Measurements from ENCODE around the gene FOCAD. TPM values are rescaled to one million over a fixed set of nuclear protein-coding genes. Genes with fewer than 3 reads are reported as not detected.

The FOCAD gene
- total RNA-seq, 2 donors from 2014 or later, result 42.5 to 50.1 TPM

MicroRNA genes within 50 kb of the gene (microRNA counts, 767-probe panel; counts per million panel counts)
- microRNA hsa-miR-491-3p, result 0 to 31.0 counts per million in 2 donors
- 0 to 1,922 counts per million in 2 donors for microRNA hsa-miR-491-5p

Small RNAs within 50 kb of the gene (microRNA-seq; reads per million reads assigned to microRNA genes)
- gene MIR491 (ENCODE audit: borderline number of aligned reads in 2 of 2, borderline replicate concordance in 1 of 2), result 39.0 to 41.0 reads per million in 2 donors

Other genes with a start within 250 kb of the FOCAD start
- 1 to 10 TPM; 5.3 to 7.6 TPM for gene MLLT3, start 61.8 kb upstream of the FOCAD start, total RNA-seq